ENCODE measurements around the gene ANKS1B. TPM values are rescaled to one million over a fixed set of nuclear protein-coding genes. Genes with fewer than 3 reads are reported as not detected.
"Not testable (repeated sequence)": the region's sequence is repeated elsewhere in the genome, so short reads cannot be mapped to it uniquely, and the experiment has no call there.

The ANKS1B gene
- total and polyA plus RNA-seq, 7 donors, result 0.46 to 7.4 (median 3.6) TPM

DNA sequence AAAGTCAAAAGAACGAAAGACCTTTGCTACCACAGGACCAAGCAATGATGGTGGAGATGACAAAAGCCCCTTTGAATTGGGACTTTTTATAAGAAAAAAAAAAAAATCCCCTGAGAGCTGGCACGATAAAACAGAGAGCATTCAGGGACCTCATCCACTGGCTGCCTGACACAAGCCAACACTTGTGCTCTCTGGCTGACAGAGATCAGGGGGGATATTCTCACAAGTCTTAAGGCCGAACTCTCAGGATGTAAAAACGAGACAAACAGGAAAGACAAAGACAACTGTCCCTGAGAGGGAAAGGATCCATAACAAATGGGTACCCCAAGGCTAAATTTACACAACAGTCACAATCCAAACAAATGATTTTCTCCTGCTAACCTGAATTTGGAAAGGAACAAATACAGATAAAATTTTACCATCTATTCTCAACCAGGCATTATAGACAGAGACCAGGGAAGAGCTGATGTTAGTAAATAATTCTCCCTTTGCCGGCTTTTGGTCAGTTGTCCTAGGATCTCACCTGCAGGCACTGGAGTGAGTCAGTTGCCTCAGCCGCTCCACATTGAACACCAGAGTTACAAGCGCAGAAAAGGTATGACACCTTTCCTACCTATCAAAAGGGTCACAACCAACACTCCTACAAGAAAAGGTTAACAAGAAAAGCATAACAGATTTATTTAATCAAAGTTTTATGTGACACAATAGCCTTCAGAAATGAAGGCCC is 375.1 kb downstream of the ANKS1B start:
- TF ChIP-seq, protein P1, sequence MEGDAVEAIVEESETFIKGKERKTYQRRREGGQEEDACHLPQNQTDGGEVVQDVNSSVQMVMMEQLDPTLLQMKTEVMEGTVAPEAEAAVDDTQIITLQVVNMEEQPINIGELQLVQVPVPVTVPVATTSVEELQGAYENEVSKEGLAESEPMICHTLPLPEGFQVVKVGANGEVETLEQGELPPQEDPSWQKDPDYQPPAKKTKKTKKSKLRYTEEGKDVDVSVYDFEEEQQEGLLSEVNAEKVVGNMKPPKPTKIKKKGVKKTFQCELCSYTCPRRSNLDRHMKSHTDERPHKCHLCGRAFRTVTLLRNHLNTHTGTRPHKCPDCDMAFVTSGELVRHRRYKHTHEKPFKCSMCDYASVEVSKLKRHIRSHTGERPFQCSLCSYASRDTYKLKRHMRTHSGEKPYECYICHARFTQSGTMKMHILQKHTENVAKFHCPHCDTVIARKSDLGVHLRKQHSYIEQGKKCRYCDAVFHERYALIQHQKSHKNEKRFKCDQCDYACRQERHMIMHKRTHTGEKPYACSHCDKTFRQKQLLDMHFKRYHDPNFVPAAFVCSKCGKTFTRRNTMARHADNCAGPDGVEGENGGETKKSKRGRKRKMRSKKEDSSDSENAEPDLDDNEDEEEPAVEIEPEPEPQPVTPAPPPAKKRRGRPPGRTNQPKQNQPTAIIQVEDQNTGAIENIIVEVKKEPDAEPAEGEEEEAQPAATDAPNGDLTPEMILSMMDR (IDR thresholded peaks at IDR 0.05), result no peak
- Histone ChIP-seq H3K27me3 (ENCODE audit: insufficient read depth in 3 of 3, low read length in 2 of 3) (no peaks in the 10 kb centered on the region), H3K4me3 (no peak overlapping the region), H3K4me1 (no peaks in the 10 kb centered on the region), H3K27ac (no peak overlapping the region), H3K9me3 (no peaks in the 10 kb centered on the region), H3K36me3 (ENCODE audit: insufficient read depth in 1 of 2, low read depth in 1 of 2) (no peaks in the 10 kb centered on the region)
- ATAC-seq (no peak), DNase-seq (no peak)
- WGBS, 3 donors, result 56 to 58% (median 56%) methylated on average over 7 of the region's 7 CpGs
- intact Hi-C loops (cut with DNase I), result no loop called here

DNA sequence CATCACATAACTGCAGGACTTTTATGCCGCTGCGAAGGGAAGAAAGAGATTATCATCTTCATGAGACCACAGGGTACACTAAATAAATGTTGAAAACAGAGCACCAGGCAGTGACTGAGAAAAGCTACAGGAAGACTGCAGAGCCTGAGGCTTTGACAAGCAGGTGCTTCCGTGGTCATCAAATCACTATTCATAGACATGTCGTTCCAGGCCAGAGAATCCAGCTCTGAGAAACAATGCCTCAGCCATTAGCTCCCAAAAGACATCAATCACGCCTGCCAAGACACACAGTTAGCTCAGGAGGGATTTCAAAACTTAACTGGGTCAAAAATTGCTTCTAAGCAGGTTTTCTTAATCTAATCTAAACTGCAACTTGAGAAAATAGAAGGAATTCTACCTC is 384.3 kb downstream of the ANKS1B start:
- H3K9me3 ChIP-seq, result no peaks in the 10 kb centered on the region
- intact Hi-C loops (cut with DNase I), result no loop called here
- no peak overlapping the region for H3K27ac ChIP-seq
- no peaks in the 10 kb centered on the region for H3K36me3 ChIP-seq (ENCODE audit: insufficient read depth in 1 of 2, low read depth in 1 of 2)
- 39 to 46% (median 43%) methylated on average over 5 of the region's 5 CpGs for WGBS, 3 donors
- no peaks in the 10 kb centered on the region for H3K27me3 ChIP-seq (ENCODE audit: insufficient read depth in 3 of 3, low read length in 2 of 3)
- H3K4me3 ChIP-seq, result no peak overlapping the region
- ATAC-seq (no peak), DNase-seq (no peak)
- no peaks in the 10 kb centered on the region for H3K4me1 ChIP-seq
- TF ChIP-seq, protein P1 (IDR thresholded peaks at IDR 0.05), result no peak

DNA sequence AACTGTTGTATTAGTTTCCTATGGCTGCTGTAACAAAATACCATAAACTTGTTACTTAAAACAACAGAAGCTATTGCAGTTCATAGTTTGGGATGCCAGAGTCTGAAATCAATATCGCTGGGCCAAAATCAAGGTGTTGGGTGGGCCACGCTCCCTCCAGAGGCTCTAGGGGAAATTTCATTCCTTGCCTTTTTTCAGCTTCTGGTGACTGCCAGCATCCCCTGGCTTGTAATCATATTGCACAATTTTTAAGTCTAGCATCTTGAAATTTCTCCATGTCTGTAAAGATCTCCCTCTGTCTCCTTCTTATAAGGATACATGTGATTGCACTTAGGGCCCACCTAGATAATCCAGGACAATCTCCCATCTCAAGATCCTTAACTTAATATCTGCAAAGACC is 386.0 kb downstream of the ANKS1B start:
- TF ChIP-seq, protein P1 (IDR thresholded peaks at IDR 0.05), result no peak
- ATAC-seq (no peak), DNase-seq (no peak)
- no peaks in the 10 kb centered on the region for H3K4me1 ChIP-seq
- 78 to 92% (median 87%) methylated on average over 2 of the region's 2 CpGs for WGBS, 3 donors
- intact Hi-C loops (cut with DNase I), result no loop called here
- no peak overlapping the region for H3K27ac ChIP-seq
- no peaks in the 10 kb centered on the region for H3K9me3 ChIP-seq
- no peak overlapping the region for H3K4me3 ChIP-seq
- no peaks in the 10 kb centered on the region for H3K27me3 ChIP-seq (ENCODE audit: insufficient read depth in 3 of 3, low read length in 2 of 3)
- no peaks in the 10 kb centered on the region for H3K36me3 ChIP-seq (ENCODE audit: insufficient read depth in 1 of 2, low read depth in 1 of 2)

DNA sequence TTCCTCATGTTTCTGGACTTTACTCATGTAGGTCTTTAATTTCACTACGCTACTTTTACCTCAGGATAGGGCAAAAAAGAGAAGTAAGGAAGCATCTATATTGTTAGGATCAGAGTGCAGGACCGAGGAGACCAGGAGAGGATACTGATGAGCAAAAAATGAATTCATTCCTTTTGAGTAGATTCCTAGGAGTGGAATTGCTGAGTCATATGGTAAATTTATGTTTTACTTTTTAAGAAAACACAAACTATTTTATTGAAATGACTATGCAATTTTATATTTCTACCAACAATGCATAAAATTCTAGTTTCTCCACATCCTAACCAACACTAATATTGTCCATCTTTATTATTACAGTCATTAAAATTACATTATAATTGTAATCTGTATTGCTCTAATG is 388.0 kb downstream of the ANKS1B start:
- no peak for ATAC-seq
- Histone ChIP-seq H3K4me1 (no peaks in the 10 kb centered on the region), H3K4me3 (no peak overlapping the region), H3K36me3 (ENCODE audit: insufficient read depth in 1 of 2, low read depth in 1 of 2) (no peaks in the 10 kb centered on the region), H3K27ac (no peak overlapping the region), H3K27me3 (ENCODE audit: insufficient read depth in 3 of 3, low read length in 2 of 3) (no peaks in the 10 kb centered on the region), H3K9me3 (no peaks in the 10 kb centered on the region)
- intact Hi-C loops (cut with DNase I), result no loop called here
- TF ChIP-seq, protein P1 (IDR thresholded peaks at IDR 0.05), result no peak
- no peak for DNase-seq
- WGBS, 3 donors, result 80 to 90% (median 83%) methylated on average over 2 of the region's 2 CpGs

DNA sequence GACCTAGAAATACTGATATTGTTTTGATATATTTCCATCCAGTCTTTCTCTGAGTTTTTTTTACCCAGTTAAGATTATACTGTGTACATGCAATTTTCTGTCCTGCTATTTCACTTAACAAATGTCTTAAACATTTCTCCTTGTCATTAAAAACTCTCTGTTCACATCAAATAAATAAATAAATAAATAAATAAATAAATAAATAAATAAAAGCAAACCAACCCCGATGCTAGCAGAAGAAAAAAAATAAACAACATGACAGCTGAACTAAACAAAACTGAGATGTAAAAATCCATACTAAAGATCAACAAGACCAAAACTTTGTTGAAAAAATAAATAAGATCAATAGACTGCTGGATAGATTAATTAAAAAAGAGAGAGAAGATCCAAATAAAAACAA is 407.6 kb downstream of the ANKS1B start:
- intact Hi-C loops (cut with DNase I); H3K27me3 ChIP-seq (ENCODE audit: insufficient read depth in 3 of 3, low read length in 2 of 3); H3K27ac ChIP-seq; DNase-seq; H3K4me1 ChIP-seq; H3K36me3 ChIP-seq (ENCODE audit: insufficient read depth in 1 of 2, low read depth in 1 of 2); H3K4me3 ChIP-seq; H3K9me3 ChIP-seq; ATAC-seq: not testable (repeated sequence)
- 89 to 93% (median 89%) methylated on average over 1 of the region's 1 CpG for WGBS, 3 donors
